Spleen (tissue), 11 donors: ENCODE data around the gene LRCH1. TPM values are rescaled to one million over a fixed set of nuclear protein-coding genes. Genes with fewer than 3 reads are reported as not detected.
A peak's percentile ranks its signal among the peaks of the same experiment; 100 is the strongest.

ENCODE experiments used
- DNase-seq: peaks from one replicate; pipeline ENCODE4 v3.0.0-alpha.2; 2020
- H3K27ac ChIP-seq, 8 donors: fragments of 200-600 bp; sonication (generic) in 7 of 8; 1 replicate in 4 of 8; 2 replicates in 4 of 8; pipeline versions ENCODE4 v1.5.0 to v1.8.0; 2016 to 2021; ENCODE audit warnings: inconsistent platforms in 4 of 8, mild to moderate bottlenecking in 4 of 8, moderate library complexity in 1 of 8
- H3K27me3 ChIP-seq, 7 donors: fragments of 200-600 bp; sonication (generic) in 6 of 7; replicated peaks in 1 of 7; 1 replicate in 4 of 7; 2 replicates in 3 of 7; pipeline versions ENCODE4 v1.5.0 to v1.8.0; 2016 to 2021; ENCODE audit warnings: inconsistent platforms in 3 of 7, mild to moderate bottlenecking in 1 of 7
- H3K36me3 ChIP-seq, 6 donors: fragments of 200-600 bp; sonication (generic) in 5 of 6; 1 replicate in 4 of 6; 2 replicates in 2 of 6; pipeline versions ENCODE4 v1.5.0 to v1.8.0; 2016 to 2021; ENCODE audit warnings: inconsistent platforms in 2 of 6
- H3K4me1 ChIP-seq, 6 donors: fragments of 200-600 bp; sonication (generic) in 5 of 6; 1 replicate in 3 of 6; 2 replicates in 3 of 6; pipeline versions ENCODE4 v1.5.0 to v1.8.0; 2016 to 2021; ENCODE audit warnings: inconsistent platforms in 3 of 6
- H3K4me3 ChIP-seq, 8 donors: fragments of 200-600 bp; sonication (generic) in 7 of 8; 1 replicate in 4 of 8; 2 replicates in 4 of 8; pipeline versions ENCODE4 v1.5.0 to v1.8.0; 2016 to 2021; ENCODE audit warnings: inconsistent platforms in 4 of 8, mild to moderate bottlenecking in 4 of 8, moderate library complexity in 2 of 8
- H3K9me3 ChIP-seq, 8 donors: fragments of 200-600 bp; sonication (generic) in 7 of 8; 1 replicate in 4 of 8; 2 replicates in 4 of 8; pipeline versions ENCODE4 v1.5.0 to v1.8.0; 2016 to 2021; ENCODE audit warnings: inconsistent platforms in 4 of 8
- POLR2A ChIP-seq, 3 donors: fragments of 450-650 bp; IDR thresholded peaks; one replicate each; pipeline ENCODE4 v1.5.1; 2017; ENCODE audit warnings: antibody characterized with exemption in 3 of 3, mild to moderate bottlenecking in 1 of 3
- POLR2AphosphoS5 ChIP-seq, 3 donors: sonication (generic); formaldehyde crosslinking; IDR thresholded peaks; one replicate each; pipeline ENCODE4 v1.5.1; 2017; ENCODE audit warnings: antibody characterized with exemption in 3 of 3
- WGBS, 5 donors: extraction: QIAGEN DNeasy Blood & Tissue Kit in 3 of 5; methylation state at CpG; one replicate each; pipeline versions ENCODE4 v1.1.5 to v1.1.7; 2013 to 2018; 5-methylcytosine and 5-hydroxymethylcytosine counted together
- intact Hi-C: fragments of 100-400 bp; cut with DNase I; formaldehyde crosslinking; loops from one replicate; pipeline ENCODE4 v1.15.0; 2023; ENCODE audit warnings: low total_unique reads
- polyA plus RNA-seq, 3 donors: library from polyadenylated mRNA; stranded (reverse); fragments of 200-250 nt; gene quantifications; one replicate each; pipeline ENCODE4 v1.2.1, GENCODE V29; 2013
- total RNA-seq, 7 donors: library from RNA; depleted of rRNA in 3 of 7; stranded (reverse); fragments of >200 nt in 3 of 7; fragmentation: NEBNext Ultra II Directional in 4 of 7; extraction: Animal tissue kit (Norgen Biotek cat#: 25700) in 4 of 7; gene quantifications; one replicate each; pipeline versions ENCODE4 v1.1.0 to v1.2.1, GENCODE V29; 2016 to 2021
- TF ChIP-seq, protein P1 (sequence below), 11 experiments: fragments of 200-600 bp in 7 of 11; fragments of 450-650 bp in 4 of 11; sonication (generic) in 4 of 11; IDR thresholded peaks in 8 of 11; conservative IDR thresholded peaks in 3 of 11; 1 replicate in 7 of 11; 2 replicates in 4 of 11; pipeline versions ENCODE4 v1.4.0 to v1.8.0; 2016 to 2021; ENCODE audit warnings: antibody characterized with exemption in 11 of 11, inconsistent platforms in 4 of 11, mild to moderate bottlenecking in 1 of 11
- donor health status: healthy with polysubstance abuse.
- donor health status: DM: no; HTN: no; CAD: no; lungs with moderate emphysema.
- donor health status: DM: no; HTN: no; CAD: no.
- donor health status: Bipolar disorder and iron deficiency.
- donor health status: healthy.
- donor health status: DM: no; HTN: no; CAD: no.
- donor health status: DM: yes; HTN: yes; CAD: no.

LRCH1 gene
- total and polyA plus RNA-seq, 10 donors: 7.4 to 41.6 (median 34.6) TPM

- DNase-seq: no peak
- H3K36me3 ChIP-seq: no peaks in the 10 kb centered on the region
- WGBS, 5 donors: 42 to 66% (median 44%) methylated on average over 2 of the region's 2 CpGs
- peaks cover 6 to 67% (median 45%) of the 10 kb centered on the region in 6 donors for H3K4me1 ChIP-seq
- no peak for TF ChIP-seq POLR2AphosphoS5 (IDR thresholded peaks at IDR 0.05)
- TF ChIP-seq POLR2A (IDR thresholded peaks at IDR 0.05): no peak
- TF ChIP-seq, protein P1, sequence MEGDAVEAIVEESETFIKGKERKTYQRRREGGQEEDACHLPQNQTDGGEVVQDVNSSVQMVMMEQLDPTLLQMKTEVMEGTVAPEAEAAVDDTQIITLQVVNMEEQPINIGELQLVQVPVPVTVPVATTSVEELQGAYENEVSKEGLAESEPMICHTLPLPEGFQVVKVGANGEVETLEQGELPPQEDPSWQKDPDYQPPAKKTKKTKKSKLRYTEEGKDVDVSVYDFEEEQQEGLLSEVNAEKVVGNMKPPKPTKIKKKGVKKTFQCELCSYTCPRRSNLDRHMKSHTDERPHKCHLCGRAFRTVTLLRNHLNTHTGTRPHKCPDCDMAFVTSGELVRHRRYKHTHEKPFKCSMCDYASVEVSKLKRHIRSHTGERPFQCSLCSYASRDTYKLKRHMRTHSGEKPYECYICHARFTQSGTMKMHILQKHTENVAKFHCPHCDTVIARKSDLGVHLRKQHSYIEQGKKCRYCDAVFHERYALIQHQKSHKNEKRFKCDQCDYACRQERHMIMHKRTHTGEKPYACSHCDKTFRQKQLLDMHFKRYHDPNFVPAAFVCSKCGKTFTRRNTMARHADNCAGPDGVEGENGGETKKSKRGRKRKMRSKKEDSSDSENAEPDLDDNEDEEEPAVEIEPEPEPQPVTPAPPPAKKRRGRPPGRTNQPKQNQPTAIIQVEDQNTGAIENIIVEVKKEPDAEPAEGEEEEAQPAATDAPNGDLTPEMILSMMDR (IDR thresholded peaks at IDR 0.05 in 8 of 11, conservative IDR thresholded peaks at IDR 0.05 in 3 of 11): no peak
- intact Hi-C loops: no loop called here
- H3K9me3 ChIP-seq: no peaks in the 10 kb centered on the region
- H3K27ac ChIP-seq: no peak overlapping the region
- H3K4me3 ChIP-seq: no peak overlapping the region
- H3K27me3 ChIP-seq: no peaks in the 10 kb centered on the region
Observed at GRCh38 chr13:46636451-46636850, 83.5 kb downstream of the LRCH1 start.

- intact Hi-C loops: no loop called here
- Histone ChIP-seq H3K4me3 (no peak overlapping the region), H3K36me3 (no peaks in the 10 kb centered on the region), H3K4me1 (peaks cover 6 to 72% (median 51%) of the 10 kb centered on the region in 6 donors), H3K27ac (no peak overlapping the region), H3K27me3 (no peaks in the 10 kb centered on the region), H3K9me3 (no peaks in the 10 kb centered on the region)
- TF ChIP-seq, protein P1 (IDR thresholded peaks at IDR 0.05 in 8 of 11, conservative IDR thresholded peaks at IDR 0.05 in 3 of 11): no peak
- TF ChIP-seq POLR2A (IDR thresholded peaks at IDR 0.05): no peak
- no peak for TF ChIP-seq POLR2AphosphoS5 (IDR thresholded peaks at IDR 0.05)
- no peak for DNase-seq
- 92 to 96% (median 96%) methylated on average over 4 of the region's 4 CpGs for WGBS, 5 donors
Observed at GRCh38 chr13:46637213-46637612, 84.2 kb downstream of the LRCH1 start.

DNA sequence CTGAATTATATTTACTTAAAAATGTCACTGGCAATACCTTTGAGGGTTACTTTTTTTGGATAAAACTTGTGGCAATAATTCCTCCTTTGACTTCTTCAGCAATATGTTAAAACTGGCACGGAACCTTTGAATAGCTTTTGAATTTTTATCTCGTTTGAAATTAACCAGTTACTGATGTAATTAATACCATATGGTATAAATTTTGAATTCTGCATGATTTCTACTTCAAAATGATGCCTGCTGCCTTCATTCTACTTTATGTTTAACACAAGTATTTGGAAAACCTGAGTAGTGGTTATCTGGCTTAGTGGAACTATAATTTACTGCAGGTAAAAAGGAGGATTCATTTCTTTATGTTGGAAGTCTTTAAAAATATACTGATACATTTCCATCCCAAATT, 85.3 kb downstream of the LRCH1 start:
- Histone ChIP-seq H3K4me3 (no peak overlapping the region), H3K36me3 (no peaks in the 10 kb centered on the region), H3K27ac (no peak overlapping the region), H3K27me3 (no peaks in the 10 kb centered on the region), H3K9me3 (no peaks in the 10 kb centered on the region), H3K4me1 (peaks cover 12 to 75% (median 56%) of the 10 kb centered on the region in 6 donors)
- TF ChIP-seq POLR2AphosphoS5 (IDR thresholded peaks at IDR 0.05): no peak
- TF ChIP-seq, protein P1 (IDR thresholded peaks at IDR 0.05 in 8 of 11, conservative IDR thresholded peaks at IDR 0.05 in 3 of 11): no peak
- TF ChIP-seq POLR2A (IDR thresholded peaks at IDR 0.05): no peak
- no peak for DNase-seq
- WGBS, 5 donors: 80 to 92% (median 83%) methylated on average over 2 of the region's 2 CpGs
- intact Hi-C loops: no loop called here

DNA sequence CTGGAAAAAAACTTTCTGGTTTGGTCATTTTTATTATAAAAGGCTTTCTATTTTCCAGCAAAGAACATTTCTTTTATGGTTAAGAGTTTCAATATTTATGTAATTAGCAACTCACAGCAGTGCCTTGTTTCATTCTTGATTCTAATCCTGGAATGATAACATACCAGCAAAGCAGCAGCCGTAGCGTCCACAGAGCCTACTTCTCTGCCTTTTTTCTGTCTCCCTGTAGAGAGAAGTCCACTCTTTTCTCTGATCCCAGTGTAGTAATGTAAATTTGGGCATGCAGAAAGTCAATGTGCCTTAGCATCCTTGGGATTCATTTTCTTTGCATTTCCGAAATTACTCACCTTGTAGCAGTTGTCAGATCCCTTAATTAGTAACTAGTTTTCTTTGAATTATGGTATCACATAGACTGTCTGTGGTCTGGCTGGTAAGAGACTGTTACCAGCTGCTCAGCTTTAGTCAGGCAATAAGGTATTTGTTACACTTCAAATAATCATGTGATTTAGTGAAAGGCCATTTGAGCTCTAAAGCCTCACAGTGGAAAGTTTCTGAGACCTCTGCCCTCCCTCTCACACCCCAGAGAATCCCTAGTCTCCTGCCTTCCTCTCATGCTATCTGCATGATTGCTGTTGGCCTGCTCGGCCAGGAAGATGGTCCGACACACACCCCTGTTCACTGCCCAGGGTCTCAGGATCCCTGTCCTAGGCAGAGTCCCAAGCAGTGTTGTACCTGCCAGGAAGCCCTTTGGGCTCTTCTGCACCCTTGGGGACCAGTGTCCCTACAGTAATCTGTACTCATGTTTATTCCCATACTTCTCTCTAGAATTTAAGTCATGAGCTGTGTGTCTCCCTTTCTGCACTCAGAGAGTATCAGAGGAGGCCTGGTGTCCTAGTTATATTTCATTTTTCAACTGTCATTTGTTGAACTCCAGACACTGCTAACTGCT, 86.3 kb downstream of the LRCH1 start:
- intact Hi-C loops: no loop called here
- 75 to 90% (median 88%) methylated on average over 5 of the region's 5 CpGs for WGBS, 5 donors
- DNase-seq: no peak
- H3K4me3 ChIP-seq: no peak overlapping the region
- peak overlapping the region in 2 of 8 donors; percentile 9 to 39 for H3K27ac ChIP-seq
- H3K9me3 ChIP-seq: no peaks in the 10 kb centered on the region
- TF ChIP-seq, protein P1 (IDR thresholded peaks at IDR 0.05 in 8 of 11, conservative IDR thresholded peaks at IDR 0.05 in 3 of 11): no peak
- TF ChIP-seq POLR2AphosphoS5 (IDR thresholded peaks at IDR 0.05): no peak
- no peak for TF ChIP-seq POLR2A (IDR thresholded peaks at IDR 0.05)
- no peaks in the 10 kb centered on the region for H3K36me3 ChIP-seq
- no peaks in the 10 kb centered on the region for H3K27me3 ChIP-seq
- peaks cover 13 to 79% (median 60%) of the 10 kb centered on the region in 6 donors for H3K4me1 ChIP-seq
